Spinal cord (tissue), 10 donors: ENCODE results near the gene RNF123. TPM values are rescaled to one million over a fixed set of nuclear protein-coding genes. Genes with fewer than 3 reads are reported as not detected.

Experiments
- DNase-seq, 6 donors: peaks; one replicate each; pipeline versions ENCODE4 v3.0.0 to v3.0.0-alpha.2; 2013 to 2015; ENCODE audit warnings: low spot score in 6 of 6, low read depth in 4 of 6
- H3K27ac ChIP-seq: one replicate; pipeline ENCODE4 v1.5.1; 2013; ENCODE audit warnings: low read depth, low read length, control low read depth
- H3K27me3 ChIP-seq: one replicate; pipeline ENCODE4 v1.6.1; 2013; ENCODE audit warnings: low read length; ENCODE audit not compliant: control insufficient read depth, insufficient read depth
- H3K36me3 ChIP-seq: one replicate; pipeline ENCODE4 v1.6.1; 2013; ENCODE audit warnings: low read length; ENCODE audit not compliant: control insufficient read depth, insufficient read depth
- H3K4me1 ChIP-seq: one replicate; pipeline ENCODE4 v1.6.1; 2013; ENCODE audit warnings: low read length; ENCODE audit not compliant: control insufficient read depth, insufficient read depth
- H3K4me3 ChIP-seq: one replicate; pipeline ENCODE4 v1.5.1; 2013; ENCODE audit warnings: low read depth, low read length, control low read depth
- H3K9me3 ChIP-seq: one replicate; pipeline ENCODE4 v1.6.1; 2013; ENCODE audit warnings: low read length; ENCODE audit not compliant: control insufficient read depth, insufficient read depth
- WGBS: methylation state at CpG from one replicate; pipeline ENCODE4 v1.1.5; 2013; ENCODE audit warnings: missing lambda C conversion rate; ENCODE audit not compliant: insufficient coverage; 5-methylcytosine and 5-hydroxymethylcytosine counted together
- polyA plus RNA-seq, 2 donors: library from polyadenylated mRNA; unstranded; fragments of 120-200 nt; gene quantifications; one replicate each; pipeline ENCODE4 v1.2.1, GENCODE V29; 2013; ENCODE audit not compliant: insufficient read length in 2 of 2
- total RNA-seq, 2 donors: library from RNA; depleted of rRNA in 1 of 2; stranded (reverse); fragments of 120-200 nt in 1 of 2; fragments of >200 nt in 1 of 2; gene quantifications; one replicate each; pipeline versions ENCODE4 v1.2.3 to v1.2.4, GENCODE V29; 2013 to 2014
- donor health status: healthy.

RNF123 gene
- total and polyA plus RNA-seq, 4 donors, result 24.8 to 55.9 (median 36.0) TPM

- no peak overlapping the region for H3K4me3 ChIP-seq
- peaks cover 22% of the 10 kb centered on the region for H3K4me1 ChIP-seq
- no peak overlapping the region for H3K27ac ChIP-seq
- WGBS, result no CpG with 5 or more reads among the region's 1 CpG
- H3K9me3 ChIP-seq, result no peaks in the 10 kb centered on the region
- DNase-seq, result no peak
- peaks cover 63% of the 10 kb centered on the region for H3K36me3 ChIP-seq
- no peaks in the 10 kb centered on the region for H3K27me3 ChIP-seq
These were observed 39.2 kb upstream of the RNF123 start for GRCh38 chr3:49650177-49650576.

GRCh38 chr3:49650637-49651036 lies 38.7 kb upstream of the RNF123 start:
- no peaks in the 10 kb centered on the region for H3K27me3 ChIP-seq
- no peak overlapping the region for H3K4me3 ChIP-seq
- no peak overlapping the region for H3K27ac ChIP-seq
- H3K36me3 ChIP-seq, result peaks cover 64% of the 10 kb centered on the region
- H3K9me3 ChIP-seq, result no peaks in the 10 kb centered on the region
- no peak for DNase-seq
- peaks cover 22% of the 10 kb centered on the region for H3K4me1 ChIP-seq
- WGBS, result 48% methylated on average over 5 of the region's 8 CpGs

GRCh38 chr3:49652218-49652902 lies 37.0 kb upstream of the RNF123 start:
- peaks cover 81% of the 10 kb centered on the region for H3K36me3 ChIP-seq
- H3K27me3 ChIP-seq, result no peaks in the 10 kb centered on the region
- H3K4me3 ChIP-seq, result no peak overlapping the region
- WGBS, result 91% methylated on average over 33 of the region's 36 CpGs
- no peaks in the 10 kb centered on the region for H3K9me3 ChIP-seq
- peaks cover 18% of the 10 kb centered on the region for H3K4me1 ChIP-seq
- DNase-seq, result no peak
- H3K27ac ChIP-seq, result no peak overlapping the region

- no peak overlapping the region for H3K4me3 ChIP-seq
- no peaks in the 10 kb centered on the region for H3K27me3 ChIP-seq
- WGBS, result 91% methylated on average over 16 of the region's 21 CpGs
- peaks cover 18% of the 10 kb centered on the region for H3K4me1 ChIP-seq
- H3K9me3 ChIP-seq, result no peaks in the 10 kb centered on the region
- no peak overlapping the region for H3K27ac ChIP-seq
- no peak for DNase-seq
- peaks cover 87% of the 10 kb centered on the region for H3K36me3 ChIP-seq
These were observed 36.4 kb upstream of the RNF123 start for GRCh38 chr3:49652903-49653415.

GRCh38 chr3:49653621-49654020 lies 35.7 kb upstream of the RNF123 start:
- H3K36me3 ChIP-seq, result peaks cover 88% of the 10 kb centered on the region
- H3K9me3 ChIP-seq, result no peaks in the 10 kb centered on the region
- H3K4me1 ChIP-seq, result peaks cover 18% of the 10 kb centered on the region
- H3K27me3 ChIP-seq, result no peaks in the 10 kb centered on the region
- H3K4me3 ChIP-seq, result no peak overlapping the region
- 82% methylated on average over 8 of the region's 8 CpGs for WGBS
- no peak overlapping the region for H3K27ac ChIP-seq
- no peak for DNase-seq

GRCh38 chr3:49654176-49654825 lies 35.1 kb upstream of the RNF123 start:
- Histone ChIP-seq H3K9me3 (no peaks in the 10 kb centered on the region), H3K36me3 (peaks cover 83% of the 10 kb centered on the region), H3K27me3 (no peaks in the 10 kb centered on the region), H3K27ac (no peak overlapping the region), H3K4me1 (peaks cover 24% of the 10 kb centered on the region), H3K4me3 (no peak overlapping the region)
- 93% methylated on average over 17 of the region's 17 CpGs for WGBS
- no peak for DNase-seq

- Histone ChIP-seq H3K4me1 (peaks cover 24% of the 10 kb centered on the region), H3K27ac (no peak overlapping the region), H3K36me3 (peaks cover 88% of the 10 kb centered on the region), H3K4me3 (no peak overlapping the region), H3K9me3 (no peaks in the 10 kb centered on the region), H3K27me3 (no peaks in the 10 kb centered on the region)
- DNase-seq, result no peak
- WGBS, result 73% methylated on average over 10 of the region's 10 CpGs
These were observed 34.3 kb upstream of the RNF123 start for GRCh38 chr3:49654955-49655556.

- H3K9me3 ChIP-seq, result no peaks in the 10 kb centered on the region
- H3K4me3 ChIP-seq, result no peak overlapping the region
- H3K27ac ChIP-seq, result no peak overlapping the region
- no peaks in the 10 kb centered on the region for H3K27me3 ChIP-seq
- no peak for DNase-seq
- H3K4me1 ChIP-seq, result peaks cover 20% of the 10 kb centered on the region
- WGBS, result 95% methylated on average over 19 of the region's 19 CpGs
- H3K36me3 ChIP-seq, result peaks cover 91% of the 10 kb centered on the region
These were observed 33.5 kb upstream of the RNF123 start for GRCh38 chr3:49655731-49656285.

GRCh38 chr3:49656541-49657112 lies 32.7 kb upstream of the RNF123 start:
- WGBS, result 66% methylated on average over 18 of the region's 18 CpGs
- no peaks in the 10 kb centered on the region for H3K9me3 ChIP-seq
- H3K4me3 ChIP-seq, result no peak overlapping the region
- no peak for DNase-seq
- no peak overlapping the region for H3K27ac ChIP-seq
- no peaks in the 10 kb centered on the region for H3K27me3 ChIP-seq
- peaks cover 20% of the 10 kb centered on the region for H3K4me1 ChIP-seq
- peaks cover 91% of the 10 kb centered on the region for H3K36me3 ChIP-seq
